ENCODE results near the gene P2RY6. TPM values are rescaled to one million over a fixed set of nuclear protein-coding genes. Genes with fewer than 3 reads are reported as not detected.

The P2RY6 gene
- total RNA-seq, 4 donors from 2014 or later = 1.0 to 4.2 (median 2.4) TPM

DNA sequence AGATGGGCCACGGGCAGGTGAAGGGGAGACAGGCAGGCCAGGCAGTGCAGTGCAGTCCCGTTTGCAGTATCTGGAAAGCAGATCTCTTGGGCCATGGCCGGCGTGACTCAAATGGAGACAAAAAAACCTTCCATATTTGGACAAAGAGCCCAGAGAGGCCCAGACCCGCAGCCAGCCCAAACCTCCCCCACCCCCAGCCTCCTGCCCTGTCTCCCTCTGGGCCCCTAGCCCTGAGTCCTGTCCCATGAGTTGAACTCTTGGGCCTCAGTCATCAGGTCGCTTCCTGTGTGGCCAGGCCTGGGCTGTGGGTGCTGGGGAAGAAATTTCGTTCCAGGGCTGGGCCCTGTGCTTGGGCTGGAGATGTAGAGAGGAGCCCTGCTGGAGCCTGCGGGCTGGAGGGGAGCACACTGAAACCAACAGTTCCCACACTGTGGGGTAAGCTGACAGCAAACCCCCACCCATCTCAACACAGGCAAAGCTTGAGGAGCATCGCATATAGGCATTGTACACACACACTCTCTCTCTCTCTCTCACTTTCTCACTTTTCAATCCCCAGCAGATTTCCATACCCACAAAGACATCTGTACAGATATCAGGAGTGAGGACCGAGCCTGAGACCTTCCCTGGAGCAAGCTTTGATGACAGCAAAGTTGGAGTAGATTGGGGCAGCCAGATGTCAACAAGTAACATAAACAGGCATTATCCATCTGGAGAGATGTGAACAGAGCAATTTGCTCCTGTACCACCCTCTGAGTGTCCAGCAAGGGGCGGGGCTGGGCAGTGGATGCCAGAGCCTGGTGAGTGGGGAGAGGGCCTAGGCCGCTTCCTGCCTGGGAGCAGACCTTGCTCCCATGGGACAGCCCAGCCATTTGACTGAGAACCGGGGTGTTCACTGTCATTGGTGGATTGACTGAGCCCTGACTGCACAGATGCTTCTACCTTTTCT is 53.2 kb downstream of the P2RY6 start:
- DNase-seq (ENCODE audit: low spot score) (no peak), ATAC-seq (ENCODE audit: low FRiP score) (no peak)
- TF ChIP-seq, protein P1, sequence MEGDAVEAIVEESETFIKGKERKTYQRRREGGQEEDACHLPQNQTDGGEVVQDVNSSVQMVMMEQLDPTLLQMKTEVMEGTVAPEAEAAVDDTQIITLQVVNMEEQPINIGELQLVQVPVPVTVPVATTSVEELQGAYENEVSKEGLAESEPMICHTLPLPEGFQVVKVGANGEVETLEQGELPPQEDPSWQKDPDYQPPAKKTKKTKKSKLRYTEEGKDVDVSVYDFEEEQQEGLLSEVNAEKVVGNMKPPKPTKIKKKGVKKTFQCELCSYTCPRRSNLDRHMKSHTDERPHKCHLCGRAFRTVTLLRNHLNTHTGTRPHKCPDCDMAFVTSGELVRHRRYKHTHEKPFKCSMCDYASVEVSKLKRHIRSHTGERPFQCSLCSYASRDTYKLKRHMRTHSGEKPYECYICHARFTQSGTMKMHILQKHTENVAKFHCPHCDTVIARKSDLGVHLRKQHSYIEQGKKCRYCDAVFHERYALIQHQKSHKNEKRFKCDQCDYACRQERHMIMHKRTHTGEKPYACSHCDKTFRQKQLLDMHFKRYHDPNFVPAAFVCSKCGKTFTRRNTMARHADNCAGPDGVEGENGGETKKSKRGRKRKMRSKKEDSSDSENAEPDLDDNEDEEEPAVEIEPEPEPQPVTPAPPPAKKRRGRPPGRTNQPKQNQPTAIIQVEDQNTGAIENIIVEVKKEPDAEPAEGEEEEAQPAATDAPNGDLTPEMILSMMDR (IDR thresholded peaks at IDR 0.05) = no peak

DNA sequence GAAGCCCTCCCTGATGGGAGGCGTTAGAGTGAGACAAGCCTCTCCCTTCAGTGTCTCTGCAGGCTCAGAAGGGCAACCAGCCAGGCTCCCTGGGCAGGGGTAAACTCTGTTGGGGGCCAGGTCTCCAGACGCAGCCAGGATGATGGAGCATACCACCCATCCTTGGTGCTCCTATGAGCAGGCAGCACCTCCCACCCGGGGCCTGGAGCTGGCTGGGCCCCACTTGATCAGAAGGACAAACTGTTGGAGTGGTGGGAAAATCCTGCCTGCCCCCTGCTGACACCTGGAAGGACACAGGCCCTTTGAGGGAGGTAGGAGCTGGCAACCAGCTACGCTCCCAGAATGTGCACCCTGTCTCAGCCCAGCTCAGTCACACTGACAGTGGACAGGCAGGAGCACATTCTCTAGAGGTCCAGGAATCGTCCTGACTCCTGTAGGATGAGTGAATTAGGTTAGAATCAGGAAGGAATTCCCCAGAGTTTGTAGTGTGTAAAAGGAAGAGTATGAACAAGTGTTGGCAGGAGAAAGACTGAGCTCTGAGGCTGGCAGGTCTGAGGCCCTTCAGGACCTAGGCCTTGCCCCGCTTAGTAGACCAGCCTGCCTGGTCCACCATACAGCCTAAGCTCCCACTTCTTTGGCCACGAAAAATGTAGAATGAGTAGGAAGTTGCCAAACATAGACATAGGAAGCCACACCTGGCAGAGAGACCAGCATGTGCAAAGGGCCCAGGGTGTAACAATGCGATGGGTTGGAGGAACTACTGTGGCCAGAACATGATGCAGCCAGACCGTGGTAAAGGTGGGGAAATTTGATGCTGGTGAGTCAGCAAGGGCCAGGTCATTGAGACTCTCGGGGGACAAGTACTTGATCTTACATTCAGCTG is 55.0 kb downstream of the P2RY6 start:
- TF ChIP-seq, protein P1 (IDR thresholded peaks at IDR 0.05) = no peak
- no peak for DNase-seq (ENCODE audit: low spot score)
- ATAC-seq (ENCODE audit: low FRiP score) = no peak

DNA sequence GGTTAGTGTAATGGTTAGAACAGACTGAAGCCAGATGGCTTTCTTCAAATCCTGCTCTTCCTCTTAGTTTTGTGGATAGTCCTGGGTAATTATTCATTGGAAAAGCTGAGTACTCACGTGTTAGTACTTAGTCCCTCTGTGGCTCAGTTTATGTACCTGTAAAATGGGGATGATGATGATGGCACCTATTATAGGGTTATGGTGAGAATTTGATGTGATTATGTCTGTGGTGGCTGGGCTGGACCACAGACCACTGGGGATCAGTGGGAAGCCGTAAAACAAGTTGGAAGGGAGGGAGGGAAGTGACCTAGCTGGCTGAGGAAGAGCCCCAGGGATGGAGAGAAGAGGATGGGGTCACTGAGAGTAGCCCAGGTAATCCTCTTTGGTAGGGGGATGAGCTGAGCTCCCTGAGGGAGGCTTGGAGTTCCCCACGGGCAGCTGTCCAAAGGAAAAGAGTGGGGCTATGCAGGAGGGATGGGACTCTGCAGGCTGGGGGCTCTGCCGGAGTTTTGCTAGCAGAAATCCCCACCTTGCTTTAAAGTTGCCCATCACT is 55.8 kb downstream of the P2RY6 start:
- no peak for DNase-seq (ENCODE audit: low spot score)
- TF ChIP-seq, protein P1 (IDR thresholded peaks at IDR 0.05) = no peak

DNA sequence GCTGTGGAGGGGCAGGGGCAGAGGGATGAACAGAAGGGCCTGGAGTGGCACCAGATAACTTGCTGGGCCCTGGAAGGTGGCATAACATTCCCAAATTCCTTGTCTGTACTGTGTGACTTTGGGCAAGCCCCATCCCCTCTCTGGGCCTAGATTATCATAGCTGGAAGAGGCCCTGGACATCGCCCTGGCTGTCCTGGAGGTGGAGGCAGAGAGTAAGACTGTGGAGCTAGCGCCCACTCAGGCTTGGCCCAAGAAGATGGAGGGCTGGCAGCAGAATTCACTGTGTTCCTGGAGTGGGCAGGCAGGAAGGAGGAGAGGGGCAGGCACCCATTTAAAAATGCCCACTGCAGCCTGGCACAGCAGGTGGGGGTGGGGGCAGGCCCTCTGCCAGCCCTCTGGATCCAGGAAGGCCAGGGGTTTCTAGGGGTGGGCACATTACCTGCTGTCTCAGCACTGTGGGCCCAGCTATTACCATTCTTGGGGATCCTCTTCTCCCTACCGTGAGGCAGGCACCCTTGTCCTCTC is 58.5 kb downstream of the P2RY6 start:
- TF ChIP-seq, protein P1 (IDR thresholded peaks at IDR 0.05) = no peak
- ATAC-seq (ENCODE audit: low FRiP score) (no peak), DNase-seq (ENCODE audit: low spot score) (no peak)

More for the DNA sequence above, 55.8 kb downstream of the P2RY6 start:
- no peak for ATAC-seq (ENCODE audit: low FRiP score)

DNA sequence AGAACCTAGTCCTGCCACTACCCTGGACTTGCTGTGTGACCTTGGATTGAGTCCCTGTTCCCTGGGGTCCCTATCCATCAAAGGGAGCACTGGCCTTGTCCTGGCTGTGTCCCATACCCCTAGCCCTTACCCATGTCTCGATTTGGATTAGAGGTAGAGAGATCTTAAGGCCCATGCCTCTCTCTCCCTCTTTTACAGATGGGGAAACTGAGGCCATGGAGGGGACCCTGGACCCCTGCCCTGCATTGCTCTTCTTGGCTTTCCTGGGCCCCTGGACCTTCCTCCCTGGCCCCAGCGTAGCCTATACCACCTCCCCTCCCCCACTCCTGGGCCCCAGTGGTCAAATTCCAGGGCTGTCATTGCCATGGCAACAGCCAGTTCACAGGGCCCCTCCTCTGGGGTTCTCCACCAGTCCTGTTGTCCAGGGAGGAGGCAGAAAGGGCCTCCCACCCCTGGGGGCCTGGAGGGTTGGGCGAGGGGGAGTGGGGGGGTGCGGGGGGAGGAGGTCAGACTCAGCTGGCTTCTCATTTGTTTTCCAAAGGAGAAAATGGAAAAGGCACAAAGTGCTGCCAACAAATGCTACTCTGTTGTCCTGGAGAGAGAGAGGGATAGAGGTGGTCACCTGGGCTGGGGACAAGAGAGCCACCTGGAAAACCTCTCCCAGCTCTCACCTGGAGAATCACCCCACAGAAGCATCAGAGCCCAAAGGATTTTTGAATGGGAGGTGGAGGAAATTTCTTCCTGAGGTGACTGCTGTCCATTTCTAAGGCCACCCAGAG is 59.2 kb downstream of the P2RY6 start:
- DNase-seq (ENCODE audit: low spot score) (no peak), ATAC-seq (ENCODE audit: low FRiP score) (no peak)
- TF ChIP-seq, protein P1 (IDR thresholded peaks at IDR 0.05) = no peak

DNA sequence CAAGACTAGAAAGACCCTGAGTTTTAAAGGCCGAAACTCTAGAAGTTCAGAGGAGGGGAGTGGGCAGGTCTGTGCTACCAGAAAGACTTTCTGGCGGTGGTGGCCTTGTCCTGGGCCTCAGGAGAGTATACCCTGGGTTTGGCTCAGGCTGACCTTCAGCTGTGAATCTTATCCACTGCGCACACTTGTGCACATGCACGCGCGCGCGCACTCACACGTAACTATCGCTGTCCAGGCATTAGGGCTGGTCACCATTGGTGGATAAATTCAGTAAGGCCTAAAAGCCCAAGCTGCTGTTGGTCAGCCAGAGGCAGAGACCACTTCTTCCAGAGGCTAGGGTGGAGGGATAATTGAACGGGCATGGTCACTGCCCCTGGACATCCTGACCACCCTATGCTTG is 61.0 kb downstream of the P2RY6 start:
- no peak for ATAC-seq (ENCODE audit: low FRiP score)
- DNase-seq (ENCODE audit: low spot score) = no peak
- TF ChIP-seq, protein P1 (IDR thresholded peaks at IDR 0.05) = no peak

Data from omental fat pad (tissue), 4 donors.